Measurements from ENCODE around the gene STXBP5L.

Gene STXBP5L

DNA sequence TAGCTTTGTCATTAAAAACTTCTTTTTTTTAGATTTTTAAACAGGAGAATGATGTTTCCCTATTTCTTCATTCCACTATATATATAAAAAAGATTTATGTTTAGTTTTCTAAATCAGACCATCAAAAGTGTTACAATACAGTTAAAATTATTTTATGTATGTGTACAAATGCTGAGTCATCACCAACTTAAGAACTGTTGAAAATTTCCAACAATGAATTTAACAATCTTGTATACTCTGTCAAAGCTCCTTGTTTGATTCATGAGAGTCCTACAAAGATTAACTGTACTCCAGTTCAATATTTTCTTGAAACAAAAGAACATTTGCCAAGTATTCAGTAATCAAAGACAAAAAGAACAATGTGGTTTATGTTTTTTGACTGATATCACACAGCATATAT lies 555.7 kb downstream of the STXBP5L start:
- Histone ChIP-seq H3K79me2 (ENCODE audit: insufficient read depth, low read depth) (no peaks in the 10 kb centered on the region), H4K20me1 (ENCODE audit: insufficient read depth) (no peaks in the 10 kb centered on the region), H3K9ac (no peak overlapping the region), H3K36me3 (ENCODE audit: insufficient read depth) (peaks cover 19% of the 10 kb centered on the region; the same call in 1 of the 2 replicates), H3K4me1 (ENCODE audit: low read depth, poor library complexity, severe bottlenecking) (no peaks in the 10 kb centered on the region), H3K27me3 (ENCODE audit: insufficient read depth, low read depth) (no peaks in the 10 kb centered on the region), H3K27ac (no peak overlapping the region), H3K4me3 (IDR thresholded peaks at IDR 0.05; ENCODE audit: insufficient read depth, low read depth, low read length) (no peak overlapping the region), H3K4me2 (no peak overlapping the region), H2AFZ (ENCODE audit: low read depth) (no peak overlapping the region)
- TF ChIP-seq, protein P1, sequence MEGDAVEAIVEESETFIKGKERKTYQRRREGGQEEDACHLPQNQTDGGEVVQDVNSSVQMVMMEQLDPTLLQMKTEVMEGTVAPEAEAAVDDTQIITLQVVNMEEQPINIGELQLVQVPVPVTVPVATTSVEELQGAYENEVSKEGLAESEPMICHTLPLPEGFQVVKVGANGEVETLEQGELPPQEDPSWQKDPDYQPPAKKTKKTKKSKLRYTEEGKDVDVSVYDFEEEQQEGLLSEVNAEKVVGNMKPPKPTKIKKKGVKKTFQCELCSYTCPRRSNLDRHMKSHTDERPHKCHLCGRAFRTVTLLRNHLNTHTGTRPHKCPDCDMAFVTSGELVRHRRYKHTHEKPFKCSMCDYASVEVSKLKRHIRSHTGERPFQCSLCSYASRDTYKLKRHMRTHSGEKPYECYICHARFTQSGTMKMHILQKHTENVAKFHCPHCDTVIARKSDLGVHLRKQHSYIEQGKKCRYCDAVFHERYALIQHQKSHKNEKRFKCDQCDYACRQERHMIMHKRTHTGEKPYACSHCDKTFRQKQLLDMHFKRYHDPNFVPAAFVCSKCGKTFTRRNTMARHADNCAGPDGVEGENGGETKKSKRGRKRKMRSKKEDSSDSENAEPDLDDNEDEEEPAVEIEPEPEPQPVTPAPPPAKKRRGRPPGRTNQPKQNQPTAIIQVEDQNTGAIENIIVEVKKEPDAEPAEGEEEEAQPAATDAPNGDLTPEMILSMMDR (conservative IDR thresholded peaks at IDR 0.05; ENCODE audit: low read depth, low read length): no peak

DNA sequence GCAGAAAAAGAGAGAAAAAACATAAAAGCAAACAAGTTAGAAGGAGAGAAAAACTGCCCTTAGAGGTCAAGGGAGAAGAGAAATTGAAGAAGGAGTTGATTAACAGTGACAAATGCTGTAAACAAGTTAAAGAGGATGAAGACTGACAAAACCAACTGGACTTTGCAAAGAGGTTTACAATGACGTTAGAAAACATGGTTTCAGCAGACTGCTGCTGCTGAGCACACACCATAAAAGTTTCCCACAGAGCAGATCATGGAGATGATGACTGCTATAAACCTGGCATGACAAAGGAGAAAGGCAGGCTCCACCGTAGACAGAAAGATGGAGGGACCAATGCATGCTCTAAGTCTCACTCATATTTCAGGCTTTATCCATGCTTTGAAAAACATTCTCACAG lies 559.1 kb downstream of the STXBP5L start:
- TF ChIP-seq, protein P1 (conservative IDR thresholded peaks at IDR 0.05; ENCODE audit: low read depth, low read length): no peak
- Histone ChIP-seq H3K36me3 (ENCODE audit: insufficient read depth) (peaks cover 19% of the 10 kb centered on the region; the same call in 1 of the 2 replicates), H2AFZ (ENCODE audit: low read depth) (no peak overlapping the region)

DNA sequence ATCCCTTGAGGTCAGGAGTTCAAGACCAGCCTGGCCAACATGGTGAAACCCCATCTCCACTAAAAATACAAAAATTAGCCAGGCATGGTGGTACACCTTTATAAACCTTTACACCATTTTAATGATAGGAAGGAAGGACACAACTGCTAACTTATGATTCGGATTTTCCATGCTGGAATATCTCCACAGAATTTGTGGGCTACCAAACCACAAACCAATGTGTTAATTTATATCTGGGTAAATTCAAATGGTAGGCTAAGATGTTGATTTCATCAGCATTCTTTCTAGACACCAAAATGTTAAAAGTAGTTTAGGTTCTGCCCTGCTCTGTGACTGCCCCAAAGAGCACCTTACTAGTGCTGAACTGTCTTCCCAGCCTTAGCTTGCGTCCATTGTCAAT lies 565.0 kb downstream of the STXBP5L start:
- no peak overlapping the region for H3K4me3 ChIP-seq (IDR thresholded peaks at IDR 0.05; ENCODE audit: insufficient read depth, low read depth, low read length)

More for the DNA sequence above, 559.1 kb downstream of the STXBP5L start:
- Histone ChIP-seq H3K27ac (no peak overlapping the region), H3K4me1 (ENCODE audit: low read depth, poor library complexity, severe bottlenecking) (no peaks in the 10 kb centered on the region), H3K4me3 (IDR thresholded peaks at IDR 0.05; ENCODE audit: insufficient read depth, low read depth, low read length) (no peak overlapping the region), H4K20me1 (ENCODE audit: insufficient read depth) (no peaks in the 10 kb centered on the region), H3K27me3 (ENCODE audit: insufficient read depth, low read depth) (no peaks in the 10 kb centered on the region), H3K4me2 (no peak overlapping the region), H3K79me2 (ENCODE audit: insufficient read depth, low read depth) (no peaks in the 10 kb centered on the region), H3K9ac (no peak overlapping the region)

More for the DNA sequence above, 565.0 kb downstream of the STXBP5L start:
- Histone ChIP-seq H3K27ac (no peak overlapping the region), H3K4me1 (ENCODE audit: low read depth, poor library complexity, severe bottlenecking) (no peaks in the 10 kb centered on the region), H3K4me2 (no peak overlapping the region), H3K36me3 (ENCODE audit: insufficient read depth) (peaks cover 6% of the 10 kb centered on the region; the same call in 1 of the 2 replicates), H3K79me2 (ENCODE audit: insufficient read depth, low read depth) (no peaks in the 10 kb centered on the region), H4K20me1 (ENCODE audit: insufficient read depth) (no peaks in the 10 kb centered on the region), H3K9ac (no peak overlapping the region), H2AFZ (ENCODE audit: low read depth) (no peak overlapping the region), H3K27me3 (ENCODE audit: insufficient read depth, low read depth) (no peaks in the 10 kb centered on the region)
- TF ChIP-seq, protein P1 (conservative IDR thresholded peaks at IDR 0.05; ENCODE audit: low read depth, low read length): no peak

Data from KMS-11 (cell line).